Uterus (tissue), 4 donors: ENCODE measurements around the gene PZP. TPM values are rescaled to one million over a fixed set of nuclear protein-coding genes. Genes with fewer than 3 reads are reported as not detected.
"Not testable (repeated sequence)": the region's sequence is repeated elsewhere in the genome, so short reads cannot be mapped to it uniquely, and the experiment has no call there.

Source experiments
- DNase-seq, 2 donors: peaks; one replicate each; pipeline ENCODE4 v3.0.0-alpha.2; 2019 to 2020
- H3K27ac ChIP-seq, 2 donors: fragments of 200-600 bp; sonication (generic); 1 replicate in 1 of 2; 2 replicates in 1 of 2; pipeline ENCODE4 v1.5.1; 2016 to 2018
- H3K27me3 ChIP-seq, 2 donors: fragments of 200-600 bp; sonication (generic); one replicate each; pipeline ENCODE4 v1.5.1; 2018 to 2019; ENCODE audit warnings: control low read depth in 1 of 2
- H3K36me3 ChIP-seq, 2 donors: fragments of 200-600 bp; sonication (generic); one replicate each; pipeline ENCODE4 v1.5.1; 2019; ENCODE audit warnings: control low read depth in 1 of 2
- H3K4me1 ChIP-seq, 2 donors: fragments of 200-600 bp; sonication (generic); one replicate each; pipeline ENCODE4 v1.5.1; 2018 to 2019; ENCODE audit warnings: control low read depth in 1 of 2
- H3K4me3 ChIP-seq, 2 donors: fragments of 200-600 bp; sonication (generic); 1 replicate in 1 of 2; 2 replicates in 1 of 2; pipeline ENCODE4 v1.5.1; 2018 to 2019; ENCODE audit warnings: mild to moderate bottlenecking in 1 of 2
- H3K9me3 ChIP-seq, 2 donors: fragments of 200-600 bp; sonication (generic); one replicate each; pipeline ENCODE4 v1.5.1; 2019; ENCODE audit warnings: control low read depth in 1 of 2
- CTCF ChIP-seq, 4 experiments: fragments of 200-600 bp in 2 of 4; fragments of 450-650 bp in 2 of 4; sonication (generic) in 2 of 4; IDR thresholded peaks; one replicate each; pipeline ENCODE4 v1.5.1; 2016 to 2019; ENCODE audit warnings: antibody characterized with exemption in 4 of 4, mild to moderate bottlenecking in 2 of 4, moderate library complexity in 1 of 4
- POLR2A ChIP-seq, 2 donors: fragments of 450-650 bp; IDR thresholded peaks; one replicate each; pipeline ENCODE4 v1.6.1; 2016; ENCODE audit warnings: antibody characterized with exemption in 2 of 2, mild to moderate bottlenecking in 1 of 2, moderate library complexity in 1 of 2
- intact Hi-C: fragments of 100-400 bp; cut with DNase I; formaldehyde crosslinking; loops from one replicate; pipeline ENCODE4 v1.15.1; 2023; ENCODE audit warnings: low total_unique reads
- total RNA-seq, 4 donors: library from RNA; depleted of rRNA in 3 of 4; stranded (reverse); fragments of >200 nt in 3 of 4; gene quantifications; one replicate each; pipeline versions ENCODE4 v1.1.0 to v1.2.4, GENCODE V29; 2014 to 2023
- donor health status: DM: yes; HTN: yes; CAD: no.

PZP gene
- total RNA-seq, 4 donors from 2014 or later: 0.79 TPM; not detected in 3

- intact Hi-C loops: no loop called here
- DNase-seq: no peak
- Histone ChIP-seq H3K27me3 (no peaks in the 10 kb centered on the region), H3K4me3 (no peak overlapping the region), H3K4me1 (no peaks in the 10 kb centered on the region), H3K27ac (no peak overlapping the region), H3K36me3 (no peaks in the 10 kb centered on the region), H3K9me3 (no peaks in the 10 kb centered on the region)
- TF ChIP-seq CTCF (IDR thresholded peaks at IDR 0.05): no peak
These were observed 23.9 kb downstream of the PZP start for GRCh38 chr12:9184276-9184675.

GRCh38 chr12:9180810-9181209, 27.4 kb downstream of the PZP start:
- no peaks in the 10 kb centered on the region for H3K4me1 ChIP-seq
- no peak for DNase-seq
- intact Hi-C loops: no loop called here
- no peak overlapping the region for H3K4me3 ChIP-seq
- H3K27me3 ChIP-seq: no peaks in the 10 kb centered on the region
- no peak for TF ChIP-seq POLR2A (IDR thresholded peaks at IDR 0.05)
- no peak for TF ChIP-seq CTCF (IDR thresholded peaks at IDR 0.05)
- H3K9me3 ChIP-seq: no peaks in the 10 kb centered on the region
- no peak overlapping the region for H3K27ac ChIP-seq
- H3K36me3 ChIP-seq: no peaks in the 10 kb centered on the region

- Histone ChIP-seq H3K4me3 (no peak overlapping the region), H3K27ac (no peak overlapping the region), H3K36me3 (no peaks in the 10 kb centered on the region), H3K9me3 (no peaks in the 10 kb centered on the region), H3K27me3 (no peaks in the 10 kb centered on the region), H3K4me1 (no peaks in the 10 kb centered on the region)
- DNase-seq: no peak
- intact Hi-C loops: no loop called here
- TF ChIP-seq POLR2A (IDR thresholded peaks at IDR 0.05) (no peak), CTCF (IDR thresholded peaks at IDR 0.05) (no peak)
These were observed 28.4 kb downstream of the PZP start for GRCh38 chr12:9179781-9180180.

GRCh38 chr12:9169979-9170634, 38.1 kb downstream of the PZP start:
- Histone ChIP-seq H3K27me3 (no peaks in the 10 kb centered on the region), H3K4me3 (no peak overlapping the region), H3K9me3 (no peaks in the 10 kb centered on the region), H3K27ac (peak overlapping the region in 1 of 2 donors; percentile 29), H3K4me1 (no peaks in the 10 kb centered on the region), H3K36me3 (no peaks in the 10 kb centered on the region)
- peak in 1 of 2 donors; percentile 18 for DNase-seq
- TF ChIP-seq POLR2A (IDR thresholded peaks at IDR 0.05): no peak
- intact Hi-C loops: no loop called here

GRCh38 chr12:9167345-9167744, 40.9 kb downstream of the PZP start:
- H3K27me3 ChIP-seq, H3K36me3 ChIP-seq, H3K4me1 ChIP-seq, DNase-seq, intact Hi-C loops, H3K4me3 ChIP-seq, H3K9me3 ChIP-seq: not testable (repeated sequence)
- peak overlapping the region in 1 of 2 donors; percentile 21 for H3K27ac ChIP-seq

GRCh38 chr12:9163392-9163791, 44.8 kb downstream of the PZP start:
- no peaks in the 10 kb centered on the region for H3K27me3 ChIP-seq

More at GRCh38 chr12:9163392-9163791, 44.8 kb downstream of the PZP start:
- peak in 1 of 2 donors; percentile 27 for DNase-seq
- Histone ChIP-seq H3K4me3 (no peak overlapping the region), H3K36me3 (no peaks in the 10 kb centered on the region), H3K4me1 (no peaks in the 10 kb centered on the region), H3K27ac (peak overlapping the region; percentile 4 to 49), H3K9me3 (no peaks in the 10 kb centered on the region)
- TF ChIP-seq POLR2A (IDR thresholded peaks at IDR 0.05): no peak
- TF ChIP-seq CTCF (IDR thresholded peaks at IDR 0.05): no peak
- intact Hi-C loops: no loop called here
